ENCODE data around the gene RAB4B. TPM values are rescaled to one million over a fixed set of nuclear protein-coding genes. Genes with fewer than 3 reads are reported as not detected.
A peak's percentile ranks its signal among the peaks of the same experiment; 100 is the strongest.

The RAB4B gene
- total and polyA plus RNA-seq, 2 of the 13 experiments (the other 11 are each of a cell fraction or from before 2014, with no cell fraction given): 3.3 to 5.4 TPM

GRCh38 chr19:40831502-40832430 lies 53.7 kb downstream of the RAB4B start (continued):
- TF ChIP-seq NR2C2 (CRISPR knock-in tag; IDR thresholded peaks at IDR 0.05; ENCODE audit: borderline replicate concordance) (peak; percentile 80), REPIN1 (CRISPR knock-in tag; IDR thresholded peaks at IDR 0.05; ENCODE audit: borderline replicate concordance, low read depth) (peak; percentile 74; the same call in 1 of the 2 replicates), NFE2L2 (IDR thresholded peaks at IDR 0.05; ENCODE audit: low read length) (no peak), BHLHE40 (IDR thresholded peaks at IDR 0.05; ENCODE audit: low read length) (peak; percentile 98), FOXO1 (CRISPR knock-in tag; IDR thresholded peaks at IDR 0.05) (peak; percentile 42; the same call in 1 of the 2 replicates), CEBPG (CRISPR knock-in tag; IDR thresholded peaks at IDR 0.05) (peak; percentile 57), ZNF749 (CRISPR knock-in tag; IDR thresholded peaks at IDR 0.05; ENCODE audit: borderline replicate concordance) (peak; percentile 82; the same call in 1 of the 2 replicates), FOXA1 (IDR thresholded peaks at IDR 0.05) (no peak), FOXA1 (CRISPR knock-in tag; IDR thresholded peaks at IDR 0.05) (peak; percentile 75), ZNF709 (CRISPR knock-in tag; IDR thresholded peaks at IDR 0.05) (no peak), ZNF33A (CRISPR knock-in tag; IDR thresholded peaks at IDR 0.05; ENCODE audit: borderline replicate concordance) (0 out of 2 replicates have a peak, but pooled peaks have one; percentile 33), POLR2AphosphoS5 (IDR thresholded peaks at IDR 0.05; ENCODE audit: low read depth, low read length) (no peak), ZMYM4 (CRISPR knock-in tag; IDR thresholded peaks at IDR 0.05) (peak; percentile 61), ZNF253 (CRISPR knock-in tag; IDR thresholded peaks at IDR 0.05; ENCODE audit: borderline replicate concordance) (0 out of 2 replicates have a peak, but pooled peaks have one; percentile 30), SALL1 (CRISPR knock-in tag; IDR thresholded peaks at IDR 0.05) (peak; percentile 68; the same call in 1 of the 2 replicates), ZNF256 (CRISPR knock-in tag; conservative IDR thresholded peaks at IDR 0.05) (peak; percentile 77; the same call in 1 of the 2 replicates), ZNF7 (CRISPR knock-in tag; IDR thresholded peaks at IDR 0.05) (peak; percentile 43; the same call in 1 of the 2 replicates), ZNF562 (CRISPR knock-in tag; IDR thresholded peaks at IDR 0.05; ENCODE audit: borderline replicate concordance) (no peak), HOXD1 (CRISPR knock-in tag; IDR thresholded peaks at IDR 0.05) (peak; percentile 83)
- TF ChIP-seq, protein P1, sequence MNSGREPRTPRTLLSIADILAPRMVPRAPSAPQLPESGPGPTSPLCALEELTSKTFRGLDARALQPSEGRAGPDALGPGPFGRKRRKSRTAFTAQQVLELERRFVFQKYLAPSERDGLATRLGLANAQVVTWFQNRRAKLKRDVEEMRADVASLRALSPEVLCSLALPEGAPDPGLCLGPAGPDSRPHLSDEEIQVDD (CRISPR knock-in tag; IDR thresholded peaks at IDR 0.05; ENCODE audit: borderline replicate concordance): no peak
- TF ChIP-seq, protein P2, sequence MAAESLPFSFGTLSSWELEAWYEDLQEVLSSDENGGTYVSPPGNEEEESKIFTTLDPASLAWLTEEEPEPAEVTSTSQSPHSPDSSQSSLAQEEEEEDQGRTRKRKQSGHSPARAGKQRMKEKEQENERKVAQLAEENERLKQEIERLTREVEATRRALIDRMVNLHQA (CRISPR knock-in tag; IDR thresholded peaks at IDR 0.05): no peak
- TF ChIP-seq, protein P3, sequence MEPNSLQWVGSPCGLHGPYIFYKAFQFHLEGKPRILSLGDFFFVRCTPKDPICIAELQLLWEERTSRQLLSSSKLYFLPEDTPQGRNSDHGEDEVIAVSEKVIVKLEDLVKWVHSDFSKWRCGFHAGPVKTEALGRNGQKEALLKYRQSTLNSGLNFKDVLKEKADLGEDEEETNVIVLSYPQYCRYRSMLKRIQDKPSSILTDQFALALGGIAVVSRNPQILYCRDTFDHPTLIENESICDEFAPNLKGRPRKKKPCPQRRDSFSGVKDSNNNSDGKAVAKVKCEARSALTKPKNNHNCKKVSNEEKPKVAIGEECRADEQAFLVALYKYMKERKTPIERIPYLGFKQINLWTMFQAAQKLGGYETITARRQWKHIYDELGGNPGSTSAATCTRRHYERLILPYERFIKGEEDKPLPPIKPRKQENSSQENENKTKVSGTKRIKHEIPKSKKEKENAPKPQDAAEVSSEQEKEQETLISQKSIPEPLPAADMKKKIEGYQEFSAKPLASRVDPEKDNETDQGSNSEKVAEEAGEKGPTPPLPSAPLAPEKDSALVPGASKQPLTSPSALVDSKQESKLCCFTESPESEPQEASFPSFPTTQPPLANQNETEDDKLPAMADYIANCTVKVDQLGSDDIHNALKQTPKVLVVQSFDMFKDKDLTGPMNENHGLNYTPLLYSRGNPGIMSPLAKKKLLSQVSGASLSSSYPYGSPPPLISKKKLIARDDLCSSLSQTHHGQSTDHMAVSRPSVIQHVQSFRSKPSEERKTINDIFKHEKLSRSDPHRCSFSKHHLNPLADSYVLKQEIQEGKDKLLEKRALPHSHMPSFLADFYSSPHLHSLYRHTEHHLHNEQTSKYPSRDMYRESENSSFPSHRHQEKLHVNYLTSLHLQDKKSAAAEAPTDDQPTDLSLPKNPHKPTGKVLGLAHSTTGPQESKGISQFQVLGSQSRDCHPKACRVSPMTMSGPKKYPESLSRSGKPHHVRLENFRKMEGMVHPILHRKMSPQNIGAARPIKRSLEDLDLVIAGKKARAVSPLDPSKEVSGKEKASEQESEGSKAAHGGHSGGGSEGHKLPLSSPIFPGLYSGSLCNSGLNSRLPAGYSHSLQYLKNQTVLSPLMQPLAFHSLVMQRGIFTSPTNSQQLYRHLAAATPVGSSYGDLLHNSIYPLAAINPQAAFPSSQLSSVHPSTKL (CRISPR knock-in tag; IDR thresholded peaks at IDR 0.05): peak; percentile 97
- TF ChIP-seq, protein P4, sequence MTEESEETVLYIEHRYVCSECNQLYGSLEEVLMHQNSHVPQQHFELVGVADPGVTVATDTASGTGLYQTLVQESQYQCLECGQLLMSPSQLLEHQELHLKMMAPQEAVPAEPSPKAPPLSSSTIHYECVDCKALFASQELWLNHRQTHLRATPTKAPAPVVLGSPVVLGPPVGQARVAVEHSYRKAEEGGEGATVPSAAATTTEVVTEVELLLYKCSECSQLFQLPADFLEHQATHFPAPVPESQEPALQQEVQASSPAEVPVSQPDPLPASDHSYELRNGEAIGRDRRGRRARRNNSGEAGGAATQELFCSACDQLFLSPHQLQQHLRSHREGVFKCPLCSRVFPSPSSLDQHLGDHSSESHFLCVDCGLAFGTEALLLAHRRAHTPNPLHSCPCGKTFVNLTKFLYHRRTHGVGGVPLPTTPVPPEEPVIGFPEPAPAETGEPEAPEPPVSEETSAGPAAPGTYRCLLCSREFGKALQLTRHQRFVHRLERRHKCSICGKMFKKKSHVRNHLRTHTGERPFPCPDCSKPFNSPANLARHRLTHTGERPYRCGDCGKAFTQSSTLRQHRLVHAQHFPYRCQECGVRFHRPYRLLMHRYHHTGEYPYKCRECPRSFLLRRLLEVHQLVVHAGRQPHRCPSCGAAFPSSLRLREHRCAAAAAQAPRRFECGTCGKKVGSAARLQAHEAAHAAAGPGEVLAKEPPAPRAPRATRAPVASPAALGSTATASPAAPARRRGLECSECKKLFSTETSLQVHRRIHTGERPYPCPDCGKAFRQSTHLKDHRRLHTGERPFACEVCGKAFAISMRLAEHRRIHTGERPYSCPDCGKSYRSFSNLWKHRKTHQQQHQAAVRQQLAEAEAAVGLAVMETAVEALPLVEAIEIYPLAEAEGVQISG (CRISPR knock-in tag; IDR thresholded peaks at IDR 0.05): peak; percentile 51; the same call in 1 of the 2 replicates
